H9 (cell line): ENCODE results near the gene NDRG2. TPM values are rescaled to one million over a fixed set of nuclear protein-coding genes. Genes with fewer than 3 reads are reported as not detected.

Experiments used
- DNase-seq: peaks from one replicate; pipeline ENCODE4 v3.0.0-alpha.2; 2017
- H2AFZ ChIP-seq: one replicate; pipeline ENCODE4 v1.6.1; 2013; ENCODE audit warnings: mild to moderate bottlenecking, low read length, control low read depth, moderate library complexity
- H2AK5ac ChIP-seq: 2 replicates; pipeline ENCODE4 v1.6.1; 2013; ENCODE audit warnings: low read length, control low read depth, mixed read lengths; ENCODE audit not compliant: insufficient read length
- H2BK120ac ChIP-seq: one replicate; pipeline ENCODE4 v1.6.1; 2013; ENCODE audit warnings: low read depth, mild to moderate bottlenecking, low read length, control low read depth, inconsistent platforms; ENCODE audit not compliant: poor library complexity, severe bottlenecking
- H2BK12ac ChIP-seq: 2 replicates; pipeline ENCODE4 v1.6.1; 2013; ENCODE audit warnings: low read length, control low read depth, mixed read lengths, low read depth; ENCODE audit not compliant: insufficient read length
- H2BK15ac ChIP-seq: 2 replicates; pipeline ENCODE4 v1.6.1; 2013; ENCODE audit warnings: low read depth, low read length, control low read depth
- H2BK20ac ChIP-seq: one replicate; pipeline ENCODE4 v1.6.1; 2013; ENCODE audit warnings: low read depth, mild to moderate bottlenecking, low read length, control low read depth, inconsistent platforms; ENCODE audit not compliant: poor library complexity, severe bottlenecking
- H2BK5ac ChIP-seq: 2 replicates; pipeline ENCODE4 v1.6.1; 2013; ENCODE audit warnings: low read length, control low read depth, mixed read lengths; ENCODE audit not compliant: insufficient read length
- H3K14ac ChIP-seq: 2 replicates; pipeline ENCODE4 v1.6.1; 2013; ENCODE audit warnings: low read length, control low read depth; ENCODE audit not compliant: insufficient read depth
- H3K18ac ChIP-seq: 2 replicates; pipeline ENCODE4 v1.6.1; 2013; ENCODE audit warnings: low read depth, mild to moderate bottlenecking, mixed read lengths, low read length, control low read depth; ENCODE audit not compliant: insufficient read length
- H3K23ac ChIP-seq: 2 replicates; pipeline ENCODE4 v1.6.1; 2013; ENCODE audit warnings: low read length, control low read depth, mixed read lengths, low read depth; ENCODE audit not compliant: insufficient read length
- H3K23me2 ChIP-seq: 2 replicates; pipeline ENCODE4 v1.6.1; 2013; ENCODE audit warnings: low read depth, mild to moderate bottlenecking, mixed read lengths, low read length, control low read depth; ENCODE audit not compliant: insufficient read length, poor library complexity, severe bottlenecking
- H3K27ac ChIP-seq: 2 replicates; pipeline ENCODE4 v1.5.1; 2013; ENCODE audit warnings: low read length, control low read depth, mixed read lengths, low read depth; ENCODE audit not compliant: insufficient read length
- H3K27me3 ChIP-seq: 2 replicates; pipeline ENCODE4 v1.6.1; 2013; ENCODE audit warnings: low read length, control low read depth, inconsistent platforms; ENCODE audit not compliant: insufficient read depth
- H3K4ac ChIP-seq: 2 replicates; pipeline ENCODE4 v1.6.1; 2013; ENCODE audit warnings: low read depth, mild to moderate bottlenecking, control low read depth, inconsistent platforms, low read length, moderate library complexity
- H3K4me1 ChIP-seq: 2 replicates; pipeline ENCODE4 v1.6.1; 2013; ENCODE audit warnings: low read length, control low read depth, inconsistent platforms; ENCODE audit not compliant: insufficient read depth
- H3K4me2 ChIP-seq: 2 replicates; pipeline ENCODE4 v1.6.1; 2013; ENCODE audit warnings: low read length, control low read depth, mixed read lengths; ENCODE audit not compliant: insufficient read length, insufficient read depth
- H3K56ac ChIP-seq: 2 replicates; pipeline ENCODE4 v1.6.1; 2013; ENCODE audit warnings: low read depth, mild to moderate bottlenecking, mixed read lengths, low read length, control low read depth; ENCODE audit not compliant: insufficient read length
- H3K79me1 ChIP-seq: 2 replicates; pipeline ENCODE4 v1.6.1; 2013; ENCODE audit warnings: low read depth, mild to moderate bottlenecking, moderate library complexity, low read length, control low read depth, inconsistent platforms; ENCODE audit not compliant: insufficient read depth, poor library complexity, severe bottlenecking
- H3K79me2 ChIP-seq: 2 replicates; pipeline ENCODE4 v1.6.1; 2013; ENCODE audit warnings: low read length, control low read depth, inconsistent platforms; ENCODE audit not compliant: insufficient read depth
- H3K9ac ChIP-seq: 2 replicates; pipeline ENCODE4 v1.6.1; 2013; ENCODE audit warnings: low read length, control low read depth, mixed read lengths; ENCODE audit not compliant: insufficient read length; ENCODE audit errors: extremely low read depth
- H3K9me3 ChIP-seq: one replicate; pipeline ENCODE4 v1.6.1; 2013; ENCODE audit warnings: low read depth, low read length, inconsistent platforms; ENCODE audit not compliant: control insufficient read depth
- H3T11ph ChIP-seq: one replicate; pipeline ENCODE4 v1.6.1; 2013; ENCODE audit warnings: mild to moderate bottlenecking, low read length, control low read depth, inconsistent platforms
- H4K20me1 ChIP-seq: one replicate; pipeline ENCODE4 v1.6.1; 2013; ENCODE audit not compliant: control insufficient read depth, insufficient read length, insufficient read depth
- H4K5ac ChIP-seq: 2 replicates; pipeline ENCODE4 v1.6.1; 2013; ENCODE audit warnings: low read depth, mild to moderate bottlenecking, mixed read lengths, low read length, control low read depth; ENCODE audit not compliant: insufficient read length
- H4K8ac ChIP-seq: replicated peaks from 2 replicates; pipeline ENCODE4 v1.6.1; 2013; ENCODE audit warnings: low read length, control low read depth, mixed read lengths, low read depth; ENCODE audit not compliant: insufficient read length
- H4K91ac ChIP-seq: 2 replicates; pipeline ENCODE4 v1.6.1; 2013; ENCODE audit warnings: low read depth, mild to moderate bottlenecking, moderate library complexity, mixed read lengths, low read length, control low read depth; ENCODE audit not compliant: insufficient read length
- H3K27ac Mint-ChIP-seq, 3 experiments: 2 replicates in 2 of 3; 3 replicates in 1 of 3; pipeline ENCODE4 v1.8.0; 2020 to 2021; ENCODE audit warnings: mixed read lengths in 3 of 3, mild to moderate bottlenecking in 1 of 3, moderate library complexity in 1 of 3
- H3K27me3 Mint-ChIP-seq: 2 replicates; pipeline ENCODE4 v1.8.0; 2021; ENCODE audit warnings: low read depth, mild to moderate bottlenecking, moderate library complexity, mixed read lengths
- H3K36me3 Mint-ChIP-seq, 3 experiments: 2 replicates in 2 of 3; 3 replicates in 1 of 3; pipeline ENCODE4 v1.8.0; 2020 to 2021; ENCODE audit warnings: low read depth in 3 of 3, mixed read lengths in 3 of 3; ENCODE audit not compliant: insufficient read depth in 1 of 3
- H3K4me1 Mint-ChIP-seq, 2 experiments: 2 replicates each; pipeline ENCODE4 v1.8.0; 2020; ENCODE audit warnings: mixed read lengths in 2 of 2
- H3K4me3 Mint-ChIP-seq, 2 experiments: 2 replicates in 1 of 2; 3 replicates in 1 of 2; pipeline ENCODE4 v1.8.0; 2020 to 2021; ENCODE audit warnings: mild to moderate bottlenecking in 2 of 2, mixed read lengths in 2 of 2, moderate library complexity in 1 of 2
- H3K9me3 Mint-ChIP-seq, 2 experiments: 2 replicates in 1 of 2; 3 replicates in 1 of 2; pipeline ENCODE4 v1.8.0; 2020; ENCODE audit warnings: mild to moderate bottlenecking in 2 of 2, mixed read lengths in 2 of 2, moderate library complexity in 1 of 2
- CTCF ChIP-seq: fragments of 200-600 bp; sonication (generic); conservative IDR thresholded peaks from 3 replicates; pipeline ENCODE4 v1.8.0; 2021; ENCODE audit warnings: antibody characterized with exemption, mild to moderate bottlenecking
- WGBS: extraction: QIAGEN DNeasy Blood & Tissue Kit; methylation state at CpG from one replicate; pipeline ENCODE4 v1.1.7; 2013; ENCODE audit warnings: missing lambda C conversion rate, low lambda C conversion rate, mixed read lengths; ENCODE audit not compliant: insufficient read length; ENCODE audit errors: extremely low coverage; 5-methylcytosine and 5-hydroxymethylcytosine counted together
- total RNA-seq: library from RNA; stranded (reverse); gene quantifications from 2 replicates; pipeline ENCODE4 v1.2.1, GENCODE V29; 2021

Gene NDRG2
- total RNA-seq, 1 experiment from 2014 or later = 20.6 TPM

GRCh38 chr14:21057803-21058675 is 33.2 kb upstream of the NDRG2 start, which contains the start of gene RNASE8:
Gene RNASE8 (plus strand): TSS chr14:21057822. CDS start chr14:21057893, 71 bp downstream.
- H3K9ac ChIP-seq = no peak within 1 kb of the TSS
- H3T11ph ChIP-seq = no peak within 1 kb of the TSS
- no peak within 1 kb of the TSS for H2BK5ac ChIP-seq
- H2BK120ac ChIP-seq = no peak within 1 kb of the TSS
- no peak within 1 kb of the TSS for H3K4me2 ChIP-seq
- TF ChIP-seq CTCF = no peak
- no peaks in the 10 kb centered on the region for H3K79me2 ChIP-seq
- H4K5ac ChIP-seq = no peak within 1 kb of the TSS
- H3K27ac ChIP-seq = no peak within 1 kb of the TSS
- no peak within 1 kb of the TSS for H3K14ac ChIP-seq
- H2AFZ ChIP-seq = no peak within 1 kb of the TSS
- no peak within 1 kb of the TSS for H3K56ac ChIP-seq
- Mint-ChIP-seq H3K27me3 (no peaks in the 10 kb centered on the region), H3K4me3 (no peak within 1 kb of the TSS), H3K36me3 (no peaks in the 10 kb centered on the region), H3K4me1 (peaks cover 7 to 10% of the 10 kb centered on the region in 2 experiments), H3K27ac (no peak within 1 kb of the TSS), H3K9me3 (no peaks in the 10 kb centered on the region)
- no peaks in the 10 kb centered on the region for H3K27me3 ChIP-seq
- H3K18ac ChIP-seq = no peak within 1 kb of the TSS
- H3K9me3 ChIP-seq = no peaks in the 10 kb centered on the region
- no peak within 1 kb of the TSS for H4K91ac ChIP-seq
- no peak within 1 kb of the TSS for H3K23ac ChIP-seq
- H2BK20ac ChIP-seq = no peak within 1 kb of the TSS
- no peak within 1 kb of the TSS for H3K4ac ChIP-seq
- DNase-seq = no peak
- no peak within 1 kb of the TSS for H2BK12ac ChIP-seq
- H3K4me1 ChIP-seq = no peaks in the 10 kb centered on the region; the same call in 1 of the 2 replicates
- H2BK15ac ChIP-seq = no peak within 1 kb of the TSS
- H2AK5ac ChIP-seq = no peak within 1 kb of the TSS
- no peak within 1 kb of the TSS for H4K8ac ChIP-seq
- no peaks in the 10 kb centered on the region for H3K79me1 ChIP-seq
- no peaks in the 10 kb centered on the region for H3K23me2 ChIP-seq
- H4K20me1 ChIP-seq = no peaks in the 10 kb centered on the region
- WGBS = no CpG with 5 or more reads among the region's 8 CpGs
